ENCODE data around the gene FRAS1.

GRCh38 chr4:78145622-78146021, 88.5 kb downstream of the FRAS1 start:
- TF ChIP-seq FOS (IDR thresholded peaks at IDR 0.05; ENCODE audit: borderline replicate concordance, insufficient read depth, low read length), result no peak
- no peak for TF ChIP-seq CTCF (IDR thresholded peaks at IDR 0.05; ENCODE audit: extremely low read depth in 1 of 2, insufficient read depth in 1 of 2, low read depth in 1 of 2, low read length in 2 of 2)
- no peak for TF ChIP-seq MAX (IDR thresholded peaks at IDR 0.05; ENCODE audit: insufficient read depth, insufficient read length)
- no peak for TF ChIP-seq JUN (IDR thresholded peaks at IDR 0.05; ENCODE audit: borderline replicate concordance, insufficient read depth, insufficient read length, low read depth)
- TF ChIP-seq POLR2A (IDR thresholded peaks at IDR 0.05; ENCODE audit: low read depth, low read length), result no peak
- TF ChIP-seq GATA2 (IDR thresholded peaks at IDR 0.05; ENCODE audit: insufficient read depth, insufficient read length, low read depth, low read length), result no peak

Data from endothelial cell of umbilical vein (primary cell).